ENCODE measurements around the gene CNR2.

The CNR2 gene

DNA sequence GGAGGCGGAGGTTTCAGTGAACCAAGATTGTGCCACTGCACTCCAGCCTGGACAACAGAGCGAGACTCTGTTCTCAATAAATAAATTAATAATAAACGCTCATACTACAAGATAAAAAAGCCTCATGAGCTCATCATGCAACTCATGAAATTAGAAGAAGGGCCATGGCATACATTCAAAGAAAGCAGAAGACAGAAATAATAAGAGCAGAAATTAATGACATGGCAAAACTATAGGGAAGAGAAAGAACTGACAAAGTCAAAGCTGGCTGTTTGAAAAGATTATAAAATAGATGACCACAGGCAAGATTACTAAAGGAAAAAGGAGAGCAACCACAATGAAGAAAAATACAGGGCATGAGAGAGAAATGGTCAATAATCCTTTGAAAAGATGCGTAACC, 30.4 kb downstream of the CNR2 start:
- H3K4me1 ChIP-seq, result no peaks in the 10 kb centered on the region
- TF ChIP-seq, protein P1, sequence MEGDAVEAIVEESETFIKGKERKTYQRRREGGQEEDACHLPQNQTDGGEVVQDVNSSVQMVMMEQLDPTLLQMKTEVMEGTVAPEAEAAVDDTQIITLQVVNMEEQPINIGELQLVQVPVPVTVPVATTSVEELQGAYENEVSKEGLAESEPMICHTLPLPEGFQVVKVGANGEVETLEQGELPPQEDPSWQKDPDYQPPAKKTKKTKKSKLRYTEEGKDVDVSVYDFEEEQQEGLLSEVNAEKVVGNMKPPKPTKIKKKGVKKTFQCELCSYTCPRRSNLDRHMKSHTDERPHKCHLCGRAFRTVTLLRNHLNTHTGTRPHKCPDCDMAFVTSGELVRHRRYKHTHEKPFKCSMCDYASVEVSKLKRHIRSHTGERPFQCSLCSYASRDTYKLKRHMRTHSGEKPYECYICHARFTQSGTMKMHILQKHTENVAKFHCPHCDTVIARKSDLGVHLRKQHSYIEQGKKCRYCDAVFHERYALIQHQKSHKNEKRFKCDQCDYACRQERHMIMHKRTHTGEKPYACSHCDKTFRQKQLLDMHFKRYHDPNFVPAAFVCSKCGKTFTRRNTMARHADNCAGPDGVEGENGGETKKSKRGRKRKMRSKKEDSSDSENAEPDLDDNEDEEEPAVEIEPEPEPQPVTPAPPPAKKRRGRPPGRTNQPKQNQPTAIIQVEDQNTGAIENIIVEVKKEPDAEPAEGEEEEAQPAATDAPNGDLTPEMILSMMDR (IDR thresholded peaks at IDR 0.05; ENCODE audit: low read depth, low read length), result no peak
- DNase-seq, result no peak
- H3K9me3 ChIP-seq, result no peaks in the 10 kb centered on the region
- H3K36me3 ChIP-seq, result no peaks in the 10 kb centered on the region
- no peak overlapping the region for H3K4me3 ChIP-seq (ENCODE audit: low read depth, low read length)
- no peaks in the 10 kb centered on the region for H3K27me3 ChIP-seq

DNA sequence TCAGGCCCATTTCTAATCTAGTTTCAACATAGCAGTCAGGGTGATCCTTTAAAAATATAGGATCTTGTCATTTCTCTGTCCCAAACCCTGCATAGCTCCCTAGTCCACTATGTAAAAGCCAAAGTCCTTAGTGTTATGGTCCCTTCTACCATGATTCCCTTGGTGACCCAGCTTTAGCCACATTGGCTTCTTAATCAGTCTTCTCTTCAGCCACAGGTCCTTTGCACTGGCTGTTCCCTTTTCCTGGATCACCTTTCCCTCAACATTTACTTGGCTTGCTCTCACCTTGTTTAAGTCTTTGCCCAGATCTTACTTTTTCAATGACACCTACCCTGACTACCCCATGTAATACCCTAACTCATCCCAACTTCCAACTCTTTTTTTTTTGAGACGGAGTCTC, 33.4 kb downstream of the CNR2 start:
- no peak for DNase-seq
- H3K9me3 ChIP-seq, result no peaks in the 10 kb centered on the region
- H3K4me3 ChIP-seq (ENCODE audit: low read depth, low read length), result no peak overlapping the region
- H3K4me1 ChIP-seq, result no peaks in the 10 kb centered on the region
- TF ChIP-seq, protein P1 (IDR thresholded peaks at IDR 0.05; ENCODE audit: low read depth, low read length), result no peak
- no peaks in the 10 kb centered on the region for H3K27me3 ChIP-seq
- H3K36me3 ChIP-seq, result no peaks in the 10 kb centered on the region

DNA sequence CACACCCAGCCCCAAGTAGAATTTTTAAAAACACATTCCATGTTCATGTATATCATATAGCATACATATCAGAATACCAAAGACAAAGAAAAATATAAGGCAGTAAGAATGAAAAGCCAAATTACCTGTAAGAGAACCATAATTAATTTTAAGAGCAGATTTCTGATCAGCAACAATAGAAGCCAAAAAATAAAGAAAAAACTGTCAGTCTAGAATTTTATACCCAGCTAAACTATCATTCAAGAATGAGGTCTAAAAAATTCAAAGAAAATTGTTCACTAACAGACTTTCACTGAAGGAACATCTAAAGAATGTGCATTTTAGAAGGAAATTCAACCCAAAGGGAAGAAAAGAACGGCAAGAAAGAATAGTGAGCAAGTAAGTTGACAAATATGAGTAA, 34.5 kb downstream of the CNR2 start:
- no peak for DNase-seq
- H3K27me3 ChIP-seq, result no peaks in the 10 kb centered on the region
- H3K4me1 ChIP-seq, result no peaks in the 10 kb centered on the region
- no peaks in the 10 kb centered on the region for H3K9me3 ChIP-seq
- TF ChIP-seq, protein P1 (IDR thresholded peaks at IDR 0.05; ENCODE audit: low read depth, low read length), result no peak
- H3K4me3 ChIP-seq (ENCODE audit: low read depth, low read length), result no peak overlapping the region
- H3K36me3 ChIP-seq, result no peaks in the 10 kb centered on the region

DNA sequence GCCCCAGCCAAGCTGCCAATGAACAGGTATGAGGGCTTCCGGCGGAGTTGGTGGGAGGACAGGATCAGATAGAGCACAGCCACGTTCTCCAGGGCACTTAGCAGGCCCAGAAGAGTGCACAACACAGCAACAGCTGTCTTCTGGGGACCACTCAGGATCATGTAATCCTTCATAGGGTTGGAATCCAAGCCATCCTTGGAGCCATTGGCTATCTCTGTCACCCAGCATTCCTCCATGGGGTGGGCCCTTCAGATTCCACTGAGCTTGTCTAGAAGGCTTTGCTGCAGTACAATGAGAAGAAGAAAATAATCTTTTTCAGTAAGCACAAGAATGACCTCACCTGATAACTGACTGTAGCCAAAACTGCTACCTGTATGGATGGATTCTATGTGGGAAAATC, 37.8 kb downstream of the CNR2 start:
- no peak overlapping the region for H3K4me3 ChIP-seq (ENCODE audit: low read depth, low read length)
- no peaks in the 10 kb centered on the region for H3K4me1 ChIP-seq
- TF ChIP-seq, protein P1 (IDR thresholded peaks at IDR 0.05; ENCODE audit: low read depth, low read length), result no peak
- H3K9me3 ChIP-seq, result no peaks in the 10 kb centered on the region
- H3K36me3 ChIP-seq, result no peaks in the 10 kb centered on the region
- no peak for DNase-seq
- H3K27me3 ChIP-seq, result no peaks in the 10 kb centered on the region

DNA sequence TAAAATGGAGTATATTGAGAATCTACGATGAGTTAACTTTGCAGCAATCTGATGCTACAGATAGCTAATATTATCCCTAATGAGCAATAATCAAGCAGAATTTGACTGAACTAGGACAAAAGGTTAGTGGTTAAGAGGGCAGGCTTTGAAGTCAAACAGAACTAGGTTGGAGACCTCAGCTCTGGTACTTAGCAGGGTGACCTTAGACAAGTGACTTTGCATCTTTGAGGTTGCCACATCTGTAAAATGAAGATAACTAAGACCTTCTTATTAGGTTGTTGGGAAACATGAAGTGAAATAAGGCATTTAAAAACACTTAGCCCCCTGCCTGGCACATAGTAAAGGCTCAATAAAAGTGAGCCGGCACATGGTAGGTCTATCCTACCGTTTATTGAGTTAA, 40.7 kb downstream of the CNR2 start:
- Histone ChIP-seq H3K36me3 (no peaks in the 10 kb centered on the region), H3K27me3 (peaks cover 4% of the 10 kb centered on the region), H3K4me1 (no peaks in the 10 kb centered on the region), H3K9me3 (no peaks in the 10 kb centered on the region), H3K4me3 (ENCODE audit: low read depth, low read length) (no peak overlapping the region)
- TF ChIP-seq, protein P1 (IDR thresholded peaks at IDR 0.05; ENCODE audit: low read depth, low read length), result no peak
- DNase-seq, result no peak

DNA sequence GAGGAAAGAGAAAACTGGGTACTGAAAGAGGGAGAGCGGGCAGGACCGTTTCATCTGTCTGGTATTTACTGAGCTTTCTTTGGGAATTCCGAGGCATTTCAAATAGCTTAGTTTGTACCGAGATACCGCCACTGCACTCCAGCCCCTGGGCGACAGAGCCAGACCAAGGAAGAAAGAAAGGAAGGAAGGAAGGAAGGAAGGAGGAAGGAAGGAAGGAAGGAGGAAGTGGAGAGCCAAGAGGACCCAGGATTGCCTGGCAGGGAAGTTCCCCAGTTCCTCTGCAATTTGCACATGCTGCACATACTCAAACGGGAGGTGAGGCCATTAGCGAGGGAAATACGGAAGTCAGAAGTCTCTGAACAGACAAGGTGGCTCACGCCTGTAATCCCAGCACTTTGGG, 44.1 kb downstream of the CNR2 start:
- Histone ChIP-seq H3K36me3 (no peaks in the 10 kb centered on the region), H3K4me3 (ENCODE audit: low read depth, low read length) (no peak overlapping the region), H3K27me3 (peaks cover 8% of the 10 kb centered on the region), H3K4me1 (no peaks in the 10 kb centered on the region), H3K9me3 (no peaks in the 10 kb centered on the region)
- TF ChIP-seq, protein P1 (IDR thresholded peaks at IDR 0.05; ENCODE audit: low read depth, low read length), result no peak
- no peak for DNase-seq
